OCI-LY3 (cell line): ENCODE results near the gene ORC1.

Experiments
- H2AFZ ChIP-seq: fragments of 200-600, 300-600 bp; shearing (Covaris generic); 2 replicates; pipeline ENCODE4 v1.6.0; 2014; ENCODE audit warnings: antibody characterized with exemption, low read depth, low read length
- H3K27ac ChIP-seq: fragments of 200-600, 300-600 bp; sonication (generic); 2 replicates; pipeline ENCODE4 v1.5.1; 2014; ENCODE audit warnings: mild to moderate bottlenecking, low read length, moderate library complexity, mixed read lengths
- H3K27me3 ChIP-seq: fragments of 200-600, 300-600 bp; sonication (generic); 2 replicates; pipeline ENCODE4 v1.6.1; 2014; ENCODE audit warnings: low read depth, low read length, mixed read lengths
- H3K36me3 ChIP-seq: fragments of 200-600, 300-600 bp; sonication (generic); replicated peaks from 2 replicates; pipeline ENCODE3; 2014; ENCODE audit warnings: low read depth, low read length, mixed read lengths
- H3K4me1 ChIP-seq: fragments of 300-600, 200-600 bp; sonication (generic); 2 replicates; pipeline ENCODE4 v1.6.1; 2014; ENCODE audit warnings: low read length, mixed read lengths
- H3K4me2 ChIP-seq: fragments of 200-600, 300-600 bp; sonication (generic); 2 replicates; pipeline ENCODE4 v1.6.1; 2014; ENCODE audit warnings: low read length, mixed read lengths
- H3K4me3 ChIP-seq: fragments of 300-600, 200-600 bp; sonication (generic); 2 replicates; pipeline ENCODE4 v1.5.1; 2014; ENCODE audit warnings: antibody characterized with exemption, mild to moderate bottlenecking, low read length, moderate library complexity
- H3K79me2 ChIP-seq: fragments of 300-600, 200-600 bp; shearing (Covaris generic); 2 replicates; pipeline ENCODE4 v1.6.1; 2014; ENCODE audit warnings: mild to moderate bottlenecking, low read length, mixed read lengths
- H3K9ac ChIP-seq: fragments of 300-600, 200-600 bp; shearing (Covaris generic); 2 replicates; pipeline ENCODE4 v1.6.0; 2014; ENCODE audit warnings: mild to moderate bottlenecking, low read length, moderate library complexity
- H3K9me3 ChIP-seq: fragments of 200-600, 300-600 bp; shearing (Covaris generic); 2 replicates; pipeline ENCODE4 v1.6.1; 2014; ENCODE audit warnings: low read length, mixed read lengths; ENCODE audit not compliant: insufficient read depth
- H4K20me1 ChIP-seq: fragments of 200-600, 300-600 bp; sonication (generic); 2 replicates; pipeline ENCODE4 v1.6.1; 2016; ENCODE audit warnings: low read length, mixed read lengths; ENCODE audit not compliant: insufficient read depth
- EZH2phosphoT487 ChIP-seq: fragments of 200-600 bp; shearing (Covaris generic); IDR thresholded peaks from 2 replicates; pipeline ENCODE4 v1.6.1; 2018; ENCODE audit warnings: antibody characterized with exemption, mixed run types, low read depth
- TF ChIP-seq, protein P1 (sequence below): fragments of 200-600, 300-600 bp; sonication (generic); IDR thresholded peaks from 2 replicates; pipeline ENCODE4 v1.5.1; 2014; ENCODE audit warnings: antibody characterized with exemption, low read length, low read depth

ORC1 gene

DNA sequence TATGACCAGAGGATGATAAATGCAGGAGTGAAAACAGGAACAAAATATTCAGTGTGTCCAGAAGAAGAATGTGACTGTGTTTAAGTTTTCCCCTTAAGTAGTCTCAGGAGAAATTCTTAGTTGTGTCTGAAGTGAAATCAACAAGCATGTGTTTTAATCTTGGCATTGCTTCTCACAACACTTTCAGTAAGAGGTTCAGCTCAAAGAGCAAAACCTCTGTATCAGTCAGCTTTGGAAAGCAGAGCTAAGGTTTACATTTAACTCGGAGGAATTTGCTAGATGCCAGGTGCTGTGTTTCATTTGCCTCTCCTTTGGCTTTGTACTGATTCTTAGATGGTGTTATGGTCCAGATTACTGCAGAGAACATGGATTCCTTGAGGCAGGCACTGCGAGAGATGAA lies 66.8 kb downstream of the ORC1 start:
- TF ChIP-seq EZH2phosphoT487 = no peak
- TF ChIP-seq, protein P1, sequence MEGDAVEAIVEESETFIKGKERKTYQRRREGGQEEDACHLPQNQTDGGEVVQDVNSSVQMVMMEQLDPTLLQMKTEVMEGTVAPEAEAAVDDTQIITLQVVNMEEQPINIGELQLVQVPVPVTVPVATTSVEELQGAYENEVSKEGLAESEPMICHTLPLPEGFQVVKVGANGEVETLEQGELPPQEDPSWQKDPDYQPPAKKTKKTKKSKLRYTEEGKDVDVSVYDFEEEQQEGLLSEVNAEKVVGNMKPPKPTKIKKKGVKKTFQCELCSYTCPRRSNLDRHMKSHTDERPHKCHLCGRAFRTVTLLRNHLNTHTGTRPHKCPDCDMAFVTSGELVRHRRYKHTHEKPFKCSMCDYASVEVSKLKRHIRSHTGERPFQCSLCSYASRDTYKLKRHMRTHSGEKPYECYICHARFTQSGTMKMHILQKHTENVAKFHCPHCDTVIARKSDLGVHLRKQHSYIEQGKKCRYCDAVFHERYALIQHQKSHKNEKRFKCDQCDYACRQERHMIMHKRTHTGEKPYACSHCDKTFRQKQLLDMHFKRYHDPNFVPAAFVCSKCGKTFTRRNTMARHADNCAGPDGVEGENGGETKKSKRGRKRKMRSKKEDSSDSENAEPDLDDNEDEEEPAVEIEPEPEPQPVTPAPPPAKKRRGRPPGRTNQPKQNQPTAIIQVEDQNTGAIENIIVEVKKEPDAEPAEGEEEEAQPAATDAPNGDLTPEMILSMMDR = no peak
- H2AFZ ChIP-seq = no peak overlapping the region
- H3K9me3 ChIP-seq = no peaks in the 10 kb centered on the region
- H3K9ac ChIP-seq = no peak overlapping the region
- no peaks in the 10 kb centered on the region for H3K79me2 ChIP-seq
- no peaks in the 10 kb centered on the region for H3K27me3 ChIP-seq
- H3K4me3 ChIP-seq = no peak overlapping the region
- no peak overlapping the region for H3K27ac ChIP-seq
- H3K36me3 ChIP-seq = no peaks in the 10 kb centered on the region
- no peaks in the 10 kb centered on the region for H4K20me1 ChIP-seq
- H3K4me1 ChIP-seq = no peaks in the 10 kb centered on the region
- H3K4me2 ChIP-seq = no peak overlapping the region

DNA sequence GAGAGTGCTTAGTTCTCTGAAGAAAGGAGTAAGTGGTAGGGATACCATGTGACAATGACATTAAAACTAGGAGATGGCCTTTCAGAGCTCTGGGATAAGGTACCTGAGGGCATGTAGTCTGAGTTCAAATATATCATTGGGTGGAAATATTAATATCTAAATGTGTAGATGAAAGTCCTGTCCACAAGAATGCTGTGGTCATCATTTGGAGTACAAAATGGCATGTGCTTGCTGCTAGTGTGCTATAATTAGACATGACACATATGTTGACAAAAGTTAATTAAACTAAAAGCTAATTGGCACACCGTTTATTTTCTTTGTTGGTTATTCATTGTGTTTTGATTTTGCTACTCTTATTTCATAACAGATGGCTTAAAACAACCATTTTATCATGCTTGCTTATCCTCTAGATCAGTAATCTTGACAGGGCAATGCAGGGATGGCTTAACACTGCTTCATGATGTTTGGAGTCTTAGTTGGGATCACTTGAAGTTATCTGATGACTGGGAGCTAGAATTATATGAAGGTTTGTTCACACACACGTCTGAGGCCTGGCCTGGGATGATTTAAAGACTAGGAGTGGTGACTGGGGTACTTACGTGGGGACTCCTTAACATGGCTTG lies 69.2 kb downstream of the ORC1 start:
- H3K9me3 ChIP-seq = no peaks in the 10 kb centered on the region
- no peaks in the 10 kb centered on the region for H3K27me3 ChIP-seq
- no peaks in the 10 kb centered on the region for H4K20me1 ChIP-seq
- no peaks in the 10 kb centered on the region for H3K36me3 ChIP-seq
- no peak overlapping the region for H2AFZ ChIP-seq
- H3K4me3 ChIP-seq = no peak overlapping the region
- H3K9ac ChIP-seq = no peak overlapping the region
- H3K4me2 ChIP-seq = no peak overlapping the region
- H3K27ac ChIP-seq = no peak overlapping the region
- no peaks in the 10 kb centered on the region for H3K4me1 ChIP-seq
- TF ChIP-seq, protein P1 = no peak
- TF ChIP-seq EZH2phosphoT487 = no peak
- no peaks in the 10 kb centered on the region for H3K79me2 ChIP-seq

DNA sequence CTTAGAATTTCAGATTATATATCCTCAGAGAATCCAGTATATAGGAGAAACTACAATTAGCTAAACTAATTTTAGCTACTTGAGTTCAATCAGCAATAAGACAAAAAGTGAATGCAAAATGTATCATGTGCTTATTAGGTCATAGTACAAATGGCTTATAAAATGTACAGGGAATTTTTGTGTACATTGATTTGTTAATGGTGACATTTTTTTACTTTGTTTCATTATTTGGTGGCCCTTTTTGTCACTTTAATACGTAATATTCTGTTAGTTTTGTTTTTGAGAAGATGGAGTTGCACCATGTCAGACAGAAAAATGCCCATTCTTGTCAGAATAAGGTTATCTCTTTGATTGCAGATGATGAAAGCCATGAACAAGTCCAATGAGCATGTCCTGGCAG lies 71.8 kb downstream of the ORC1 start:
- Histone ChIP-seq H4K20me1 (no peaks in the 10 kb centered on the region), H3K27ac (no peak overlapping the region), H3K4me1 (no peaks in the 10 kb centered on the region), H3K9ac (no peak overlapping the region), H3K27me3 (no peaks in the 10 kb centered on the region), H3K4me3 (no peak overlapping the region), H2AFZ (no peak overlapping the region), H3K4me2 (no peak overlapping the region), H3K79me2 (no peaks in the 10 kb centered on the region), H3K36me3 (no peaks in the 10 kb centered on the region), H3K9me3 (no peaks in the 10 kb centered on the region)
- TF ChIP-seq, protein P1 = no peak
- TF ChIP-seq EZH2phosphoT487 = no peak

DNA sequence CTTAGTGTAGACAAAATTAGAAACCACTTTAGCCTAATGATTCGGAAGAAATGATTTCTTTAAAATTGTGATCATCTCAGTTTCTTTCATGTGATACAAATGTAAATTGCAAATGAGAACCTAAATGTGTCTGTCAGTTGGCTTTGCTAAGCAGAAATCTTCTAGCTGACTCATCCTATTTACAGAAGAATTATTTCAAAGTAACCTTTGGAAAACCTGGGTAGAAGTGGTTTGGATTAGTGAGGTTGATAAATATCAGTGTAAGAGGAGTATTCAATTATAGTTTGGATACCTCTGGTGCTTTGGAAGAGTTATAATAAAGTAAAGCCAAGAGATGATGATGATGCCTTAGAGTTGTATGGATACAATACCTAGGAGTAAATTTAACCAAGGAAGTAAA lies 75.6 kb downstream of the ORC1 start:
- Histone ChIP-seq H4K20me1 (no peaks in the 10 kb centered on the region), H3K27me3 (no peaks in the 10 kb centered on the region), H3K4me3 (no peak overlapping the region), H3K27ac (no peak overlapping the region), H3K4me1 (no peaks in the 10 kb centered on the region), H3K9me3 (no peaks in the 10 kb centered on the region), H3K36me3 (no peaks in the 10 kb centered on the region), H3K9ac (no peak overlapping the region), H3K79me2 (no peaks in the 10 kb centered on the region), H2AFZ (no peak overlapping the region), H3K4me2 (no peak overlapping the region)
- TF ChIP-seq, protein P1 = no peak
- TF ChIP-seq EZH2phosphoT487 = no peak
